GM19324 (cell line): ENCODE results near the gene ABLIM3.
"Not testable (repeated sequence)": the region's sequence is repeated elsewhere in the genome, so short reads cannot be mapped to it uniquely, and the experiment has no call there.

Experiments used
- ATAC-seq: cut with Tn5 transposase; IDR thresholded peaks from one replicate; pipeline ENCODE4 v1.9.1; 2021; ENCODE audit warnings: mild to moderate bottlenecking, moderate library complexity; ENCODE audit not compliant: unreplicated experiment, low FRiP score

The ABLIM3 gene

GRCh38 chr5:149246906-149247305, 105.6 kb downstream of the ABLIM3 start:
- ATAC-seq, result no peak

- no peak for ATAC-seq
Measured at GRCh38 chr5:149247726-149248125, 106.4 kb downstream of the ABLIM3 start.

- no peak for ATAC-seq
Measured at GRCh38 chr5:149251546-149251945, 110.3 kb downstream of the ABLIM3 start.

GRCh38 chr5:149254506-149254905, 113.2 kb downstream of the ABLIM3 start:
- no peak for ATAC-seq

GRCh38 chr5:149256451-149256850, 115.2 kb downstream of the ABLIM3 start:
- no peak for ATAC-seq

- ATAC-seq, result no peak
Measured at GRCh38 chr5:149257131-149257530, 115.8 kb downstream of the ABLIM3 start.

- no peak for ATAC-seq
Measured at GRCh38 chr5:149257889-149258705, 116.8 kb downstream of the ABLIM3 start.

- no peak for ATAC-seq
Measured at GRCh38 chr5:149260761-149261160, 119.5 kb downstream of the ABLIM3 start.

GRCh38 chr5:149261246-149261645, 120.0 kb downstream of the ABLIM3 start:
- no peak for ATAC-seq

GRCh38 chr5:149262315-149262714, 121.0 kb downstream of the ABLIM3 start:
- no peak for ATAC-seq

GRCh38 chr5:149264439-149265067, 123.3 kb downstream of the ABLIM3 start:
- ATAC-seq, result peak; percentile 86

- no peak for ATAC-seq
Measured at GRCh38 chr5:149265068-149265465, 123.8 kb downstream of the ABLIM3 start.

- ATAC-seq, result no peak
Measured at GRCh38 chr5:149265597-149265996, 124.3 kb downstream of the ABLIM3 start.

GRCh38 chr5:149267241-149267973, 126.1 kb downstream of the ABLIM3 start:
- no peak for ATAC-seq

- ATAC-seq, result no peak
Measured at GRCh38 chr5:149268928-149269557, 127.8 kb downstream of the ABLIM3 start.

GRCh38 chr5:149271195-149271715, 130.0 kb downstream of the ABLIM3 start:
- ATAC-seq, result no peak

GRCh38 chr5:149271716-149272563, 130.6 kb downstream of the ABLIM3 start, which contains the start of gene AFAP1L1:
AFAP1L1 (plus strand) TSS chr5:149271859; CDS start chr5:149271969, 110 bp downstream.
- no peak for ATAC-seq

- not testable (repeated sequence) for ATAC-seq
Measured at GRCh38 chr5:149272781-149273180, 131.5 kb downstream of the ABLIM3 start.

- ATAC-seq, result no peak
Measured at GRCh38 chr5:149273237-149273636, 131.9 kb downstream of the ABLIM3 start.

GRCh38 chr5:149273950-149274349, 132.7 kb downstream of the ABLIM3 start:
- ATAC-seq, result no peak
